Suppressor macrophage (primary cell): ENCODE results near the gene ABCA12.

ENCODE experiments used
- DNase-seq, 4 experiments: peaks; one replicate each; pipeline ENCODE4 v3.0.0-alpha.2; 2020 to 2022

Gene ABCA12

GRCh38 chr2:214946949-214947348, 191.5 kb downstream of the ABCA12 start:
- peak in 1 of 4 experiments; percentile 1 for DNase-seq

DNA sequence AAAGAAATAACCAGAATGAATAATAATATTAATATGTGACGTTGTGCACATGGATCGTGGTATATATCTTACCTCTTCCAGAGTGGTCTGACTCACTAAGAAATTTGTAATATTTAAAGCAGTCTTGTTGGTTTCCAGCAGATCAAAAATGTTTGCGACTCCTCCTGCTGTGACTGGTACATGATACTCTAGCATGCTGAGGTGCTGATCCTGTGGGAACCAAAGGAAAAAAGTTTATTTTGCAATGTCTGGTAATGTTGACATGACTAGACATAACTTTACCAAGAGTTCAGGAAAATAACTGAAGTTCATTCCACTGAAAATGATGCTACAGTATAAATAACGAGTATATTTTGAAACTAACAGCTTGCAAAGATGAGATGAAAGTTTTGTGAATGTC, 204.4 kb downstream of the ABCA12 start:
- no peak for DNase-seq

GRCh38 chr2:214904634-214905033, 233.8 kb downstream of the ABCA12 start:
- no peak for DNase-seq

DNA sequence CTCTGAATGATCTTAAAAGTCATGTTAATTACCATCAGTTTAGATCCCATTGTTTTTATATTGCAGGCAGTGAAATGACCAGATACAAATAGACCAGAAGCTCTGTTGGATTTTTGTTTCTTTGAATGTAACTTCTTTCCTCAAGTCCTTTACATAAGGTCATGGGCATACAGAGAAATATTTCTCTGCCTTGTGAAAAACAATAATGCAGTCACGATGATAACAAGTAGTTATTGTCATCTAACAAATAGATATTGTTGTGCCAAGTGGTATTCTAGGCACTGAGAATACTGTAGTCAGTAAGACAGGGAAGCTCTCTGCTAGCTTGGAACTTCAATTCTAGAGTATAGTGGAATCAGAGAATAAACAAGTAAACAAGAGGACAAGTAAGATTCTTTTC, 234.2 kb downstream of the ABCA12 start:
- DNase-seq, result no peak

GRCh38 chr2:214902286-214902685, 236.1 kb downstream of the ABCA12 start:
- DNase-seq, result no peak

DNA sequence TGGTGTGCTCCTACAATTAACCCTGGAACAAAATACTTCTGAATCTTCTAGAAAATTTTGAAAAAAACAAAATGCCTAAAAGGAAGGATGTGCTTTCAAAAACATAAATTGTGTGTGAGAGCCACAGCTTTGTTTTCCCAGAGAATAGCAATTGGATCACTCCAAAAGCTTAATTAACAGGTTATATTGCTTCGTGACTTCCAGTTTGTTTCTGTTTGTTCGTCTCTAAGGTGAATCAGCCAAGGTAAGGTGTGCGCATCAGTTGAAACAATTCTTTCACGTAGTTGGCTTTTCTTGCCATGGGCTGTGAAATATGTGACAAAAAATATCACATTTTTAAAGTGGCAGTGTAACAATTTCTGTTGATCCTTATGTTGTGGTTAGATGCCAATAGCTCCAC, 238.7 kb downstream of the ABCA12 start:
- no peak for DNase-seq

- DNase-seq, result no peak
Observed at GRCh38 chr2:214896274-214896673, 242.2 kb downstream of the ABCA12 start.

DNA sequence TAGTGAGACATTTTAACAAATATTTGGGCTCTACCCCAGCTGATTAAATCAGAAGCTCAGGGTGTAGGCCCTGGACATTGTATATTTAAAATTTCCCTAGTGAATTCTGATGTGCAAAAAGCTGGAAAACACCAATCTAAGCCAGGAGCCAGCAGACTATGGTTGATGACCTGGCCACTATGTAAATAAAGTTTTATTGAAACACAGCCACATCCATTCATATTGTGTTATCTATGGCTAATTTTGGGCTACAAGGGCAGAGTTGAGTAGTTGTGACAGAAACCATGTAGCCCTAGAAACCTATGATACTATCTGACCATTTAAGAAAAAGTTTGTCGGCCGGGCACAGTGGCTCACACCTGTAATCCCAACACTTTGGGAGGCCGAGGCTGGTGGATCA, 243.0 kb downstream of the ABCA12 start:
- DNase-seq, result no peak

- DNase-seq, result no peak
Observed at GRCh38 chr2:214889301-214889700, 249.1 kb downstream of the ABCA12 start.

GRCh38 chr2:214881647-214882202, 256.7 kb downstream of the ABCA12 start:
- no peak for DNase-seq
